Thyroid gland (tissue), 4 donors: ENCODE measurements around the gene BCAS3.

Source experiments
- CTCF ChIP-seq, 6 experiments: fragments of 200-600 bp in 3 of 6; fragments of 450-650 bp in 3 of 6; sonication (generic) in 3 of 6; IDR thresholded peaks; one replicate each; pipeline ENCODE4 v1.5.1; 2016 to 2019; ENCODE audit warnings: antibody characterized with exemption in 6 of 6, mild to moderate bottlenecking in 2 of 6, inconsistent platforms in 1 of 6, moderate library complexity in 1 of 6
- POLR2A ChIP-seq, 2 donors: fragments of 450-650 bp; IDR thresholded peaks; one replicate each; pipeline ENCODE4 v1.6.1; 2017; ENCODE audit warnings: antibody characterized with exemption in 2 of 2, mild to moderate bottlenecking in 2 of 2, moderate library complexity in 1 of 2

GRCh38 chr17:61387011-61387410 lies 709.4 kb downstream of the BCAS3 start:
- TF ChIP-seq CTCF (IDR thresholded peaks at IDR 0.05) (no peak), POLR2A (IDR thresholded peaks at IDR 0.05) (no peak)
